PC-9 (cell line): ENCODE measurements around the gene PTPRG. TPM values are rescaled to one million over a fixed set of nuclear protein-coding genes. Genes with fewer than 3 reads are reported as not detected.

ENCODE experiments used
- BruUV-seq: library from RNA; stranded (reverse); fragments of 400-500 nt; replicated peaks from 2 replicates; lab custom pipeline; 2021; lab: Mats Ljungman, UMichigan
- CTCF ChIA-PET: fragments of 300-600 bp; sonication (Branson Sonifier 250); formaldehyde crosslinking; loops from one replicate; lab custom pipeline; 2022; ENCODE audit warnings: antibody characterized with exemption; lab: Charles Lee
- POLR2A ChIA-PET: fragments of 300-600 bp; sonication (Branson Sonifier 250); formaldehyde crosslinking; loops from one replicate; lab custom pipeline; 2022; ENCODE audit warnings: antibody characterized with exemption; ENCODE audit not compliant: unreplicated experiment; lab: Charles Lee
- DNase-seq, 2 experiments: peaks; one replicate each; pipeline versions ENCODE4 v3.0.0 to v3.0.0-alpha.2; 2015 to 2022; ENCODE audit warnings: mixed read lengths in 1 of 2
- H2AFZ ChIP-seq: fragments of 200-600 bp; sonication (generic); 2 replicates; pipeline ENCODE4 v1.8.1; 2017; ENCODE audit warnings: antibody characterized with exemption
- H3F3A ChIP-seq: fragments of 200-600 bp; sonication (generic); 2 replicates; pipeline ENCODE4 v1.8.1; 2017; ENCODE audit warnings: antibody characterized with exemption, mild to moderate bottlenecking, low read depth; ENCODE audit not compliant: insufficient read depth
- H3K27ac ChIP-seq: fragments of 200-600 bp; sonication (generic); 2 replicates; pipeline ENCODE4 v1.6.1; 2016; ENCODE audit warnings: mixed run types
- H3K27me3 ChIP-seq: fragments of 200-600 bp; sonication (generic); 2 replicates; pipeline ENCODE4 v1.6.1; 2016; ENCODE audit warnings: low read depth, mixed run types; ENCODE audit not compliant: insufficient read depth
- H3K36me3 ChIP-seq: fragments of 200-600 bp; sonication (generic); 2 replicates; pipeline ENCODE4 v1.6.1; 2016; ENCODE audit warnings: low read depth, mixed run types
- H3K4me1 ChIP-seq: fragments of 200-600 bp; sonication (generic); replicated peaks from 2 replicates; pipeline ENCODE4 v1.6.1; 2016; ENCODE audit warnings: mixed run types; ENCODE audit not compliant: insufficient read depth
- H3K4me2 ChIP-seq: fragments of 200-600 bp; sonication (generic); 2 replicates; pipeline ENCODE4 v1.6.1; 2017; ENCODE audit warnings: mixed run types
- H3K4me3 ChIP-seq: fragments of 200-600 bp; sonication (generic); 2 replicates; pipeline ENCODE4 v1.6.1; 2016; ENCODE audit warnings: mixed run types
- H3K79me2 ChIP-seq: fragments of 200-600 bp; sonication (generic); 2 replicates; pipeline ENCODE4 v1.6.1; 2017; ENCODE audit warnings: low read depth, mixed run types
- H3K9me2 ChIP-seq: fragments of 200-600 bp; sonication (generic); 2 replicates; pipeline ENCODE4 v1.8.1; 2017; ENCODE audit warnings: mild to moderate bottlenecking; ENCODE audit not compliant: insufficient read depth
- H3K9me3 ChIP-seq: fragments of 200-600 bp; sonication (generic); 2 replicates; pipeline ENCODE4 v1.8.1; 2016; ENCODE audit warnings: low read depth; ENCODE audit not compliant: insufficient read depth
- H4K20me1 ChIP-seq: fragments of 200-600 bp; sonication (generic); 2 replicates; pipeline ENCODE4 v1.8.1; 2017; ENCODE audit not compliant: insufficient read depth
- CTCF ChIP-seq: fragments of 200-600 bp; sonication (generic); conservative IDR thresholded peaks from 2 replicates; pipeline ENCODE4 v1.6.1; 2017; ENCODE audit warnings: mixed run types, antibody characterized with exemption, mild to moderate bottlenecking, moderate library complexity
- EZH2 ChIP-seq: fragments of 200-600 bp; sonication (generic); IDR thresholded peaks from 2 replicates; pipeline ENCODE4 v1.8.0; 2017; ENCODE audit warnings: antibody characterized with exemption, low read depth
- intact Hi-C: fragments of 100-400 bp; cut with micrococcal nuclease; formaldehyde crosslinking; loops from one replicate; pipeline ENCODE4 v1.10.0; 2022; ENCODE audit not compliant: unreplicated experiment
- total RNA-seq: library from RNA; stranded (reverse); gene quantifications from 2 replicates; pipeline ENCODE4 v1.2.3, GENCODE V29; 2021

The PTPRG gene
- total RNA-seq, 1 experiment from 2014 or later: 32.9 TPM

DNA sequence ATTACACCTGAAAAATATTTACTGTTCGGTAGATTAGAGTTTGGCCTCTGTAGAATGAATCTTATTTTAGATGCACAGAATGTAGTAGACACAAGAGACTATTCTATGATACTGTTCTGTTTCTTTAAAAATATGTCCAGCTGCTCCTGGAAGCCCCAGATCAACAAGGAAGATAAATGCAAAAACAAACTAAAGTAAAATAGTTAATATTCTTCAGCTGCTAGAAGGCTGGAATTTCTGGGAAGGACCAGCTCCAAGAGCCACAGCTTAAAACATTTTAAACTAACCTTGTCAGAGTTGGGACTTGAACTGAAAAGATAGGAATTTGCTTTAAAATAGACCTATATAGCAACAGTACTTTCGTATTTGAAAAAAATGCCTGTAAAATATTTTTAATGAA lies 277.9 kb downstream of the PTPRG start:
- H4K20me1 ChIP-seq: no peaks in the 10 kb centered on the region
- no peak for DNase-seq
- no peak overlapping the region for H3K4me2 ChIP-seq
- no peaks in the 10 kb centered on the region; the same call in 1 of the 2 replicates for H3K9me2 ChIP-seq
- no peaks in the 10 kb centered on the region for H3K9me3 ChIP-seq
- intact Hi-C loops: no loop called here
- TF ChIP-seq EZH2: no peak
- TF ChIP-seq CTCF: no peak
- H3K4me3 ChIP-seq: no peak overlapping the region
- no peaks in the 10 kb centered on the region for H3K36me3 ChIP-seq
- H3F3A ChIP-seq: no peaks in the 10 kb centered on the region
- no peaks in the 10 kb centered on the region for H3K79me2 ChIP-seq
- POLR2A ChIA-PET: no interaction called here
- no peak overlapping the region for H3K27ac ChIP-seq
- BruUV-seq: no TSS peak
- no peaks in the 10 kb centered on the region for H3K4me1 ChIP-seq
- no peaks in the 10 kb centered on the region for H3K27me3 ChIP-seq
- CTCF ChIA-PET: interaction anchor here (0.6 kb wide), 2 partner anchors 19 to 31 kb away, joined by 4 to 5 read pairs; no protein-coding TSS in a partner anchor
- H2AFZ ChIP-seq: no peak overlapping the region

- TF ChIP-seq EZH2: no peak
- TF ChIP-seq CTCF: no peak
- Histone ChIP-seq H3K36me3 (no peaks in the 10 kb centered on the region), H2AFZ (no peak overlapping the region), H3K4me3 (no peak overlapping the region), H3K27ac (no peak overlapping the region), H3K27me3 (no peaks in the 10 kb centered on the region), H4K20me1 (no peaks in the 10 kb centered on the region), H3K9me2 (no peaks in the 10 kb centered on the region; the same call in 1 of the 2 replicates), H3F3A (no peaks in the 10 kb centered on the region), H3K4me2 (no peak overlapping the region), H3K4me1 (no peaks in the 10 kb centered on the region), H3K9me3 (no peaks in the 10 kb centered on the region), H3K79me2 (no peaks in the 10 kb centered on the region)
- no peak for DNase-seq
- CTCF ChIA-PET: no interaction called here
- BruUV-seq: no TSS peak
- POLR2A ChIA-PET: no interaction called here
- intact Hi-C loops: no loop called here
Observed at GRCh38 chr3:61841111-61841845, 279.9 kb downstream of the PTPRG start.

DNA sequence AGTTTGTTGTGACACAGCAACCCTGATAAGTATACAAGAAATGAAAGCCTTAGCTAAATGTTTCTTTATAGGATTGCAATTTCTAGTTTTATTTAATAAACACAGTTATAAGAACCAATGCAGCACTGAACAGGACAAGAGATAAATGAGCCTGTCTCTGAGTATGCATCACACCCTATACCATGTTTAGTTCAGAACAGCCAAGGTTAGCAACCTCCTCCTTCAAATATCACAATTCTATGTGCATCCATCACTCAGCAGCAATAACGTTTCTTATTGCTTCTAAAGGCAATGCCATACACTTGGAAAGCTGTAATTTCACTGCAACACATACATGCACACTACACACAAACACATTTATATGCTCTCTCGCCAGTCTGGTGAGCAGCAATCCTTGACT lies 280.6 kb downstream of the PTPRG start:
- Histone ChIP-seq H3K27ac (no peak overlapping the region), H3K4me1 (no peaks in the 10 kb centered on the region), H2AFZ (no peak overlapping the region), H3K4me3 (no peak overlapping the region), H3K9me2 (no peaks in the 10 kb centered on the region; the same call in 1 of the 2 replicates), H3K9me3 (no peaks in the 10 kb centered on the region), H3K36me3 (no peaks in the 10 kb centered on the region), H3K79me2 (no peaks in the 10 kb centered on the region), H3K27me3 (no peaks in the 10 kb centered on the region), H3K4me2 (no peak overlapping the region), H4K20me1 (no peaks in the 10 kb centered on the region), H3F3A (no peaks in the 10 kb centered on the region)
- BruUV-seq: no TSS peak
- DNase-seq: no peak
- TF ChIP-seq CTCF: no peak
- no peak for TF ChIP-seq EZH2
- POLR2A ChIA-PET: no interaction called here
- intact Hi-C loops: no loop called here
- CTCF ChIA-PET: no interaction called here
